ENCODE results near the gene MAP1LC3A. TPM values are rescaled to one million over a fixed set of nuclear protein-coding genes. Genes with fewer than 3 reads are reported as not detected.

The MAP1LC3A gene
- total RNA-seq, 1 donor from 2014 or later, result 17.5 TPM

- Mint-ChIP-seq H3K9me3 (no peaks in the 10 kb centered on the region), H3K4me1 (no peaks in the 10 kb centered on the region), H3K27ac (ENCODE audit: unreplicated experiment) (no peak overlapping the region), H3K4me3 (no peak overlapping the region), H3K27me3 (ENCODE audit: low read depth) (no peaks in the 10 kb centered on the region), H3K36me3 (ENCODE audit: low read depth) (peaks cover 12% of the 10 kb centered on the region)
- no peak for DNase-seq (ENCODE audit: low read depth, low spot score)
- TF ChIP-seq CTCF (conservative IDR thresholded peaks at IDR 0.05), result no peak
These were observed 26.2 kb upstream of the MAP1LC3A start for GRCh38 chr20:34532320-34532719.

- Mint-ChIP-seq H3K4me1 (no peaks in the 10 kb centered on the region), H3K27ac (ENCODE audit: unreplicated experiment) (no peak overlapping the region), H3K9me3 (no peaks in the 10 kb centered on the region), H3K36me3 (ENCODE audit: low read depth) (peaks cover 13% of the 10 kb centered on the region), H3K27me3 (ENCODE audit: low read depth) (no peaks in the 10 kb centered on the region), H3K4me3 (no peak overlapping the region)
- TF ChIP-seq CTCF (conservative IDR thresholded peaks at IDR 0.05), result no peak
- no peak for DNase-seq (ENCODE audit: low read depth, low spot score)
These were observed 25.8 kb upstream of the MAP1LC3A start for GRCh38 chr20:34532756-34533155.

- Mint-ChIP-seq H3K4me3 (no peak overlapping the region), H3K27ac (ENCODE audit: unreplicated experiment) (no peak overlapping the region)
These were observed 23.9 kb upstream of the MAP1LC3A start for GRCh38 chr20:34534391-34535165.

GRCh38 chr20:34535301-34535840, 23.1 kb upstream of the MAP1LC3A start:
- TF ChIP-seq CTCF (conservative IDR thresholded peaks at IDR 0.05), result no peak
- DNase-seq (ENCODE audit: low read depth, low spot score), result no peak
- no peaks in the 10 kb centered on the region for H3K4me1 Mint-ChIP-seq
- no peak overlapping the region for H3K4me3 Mint-ChIP-seq
- H3K27ac Mint-ChIP-seq (ENCODE audit: unreplicated experiment), result no peak overlapping the region
- no peaks in the 10 kb centered on the region for H3K27me3 Mint-ChIP-seq (ENCODE audit: low read depth)
- H3K36me3 Mint-ChIP-seq (ENCODE audit: low read depth), result peaks cover 21% of the 10 kb centered on the region
- H3K9me3 Mint-ChIP-seq, result no peaks in the 10 kb centered on the region

More at GRCh38 chr20:34534391-34535165, 23.9 kb upstream of the MAP1LC3A start:
- Mint-ChIP-seq H3K4me1 (no peaks in the 10 kb centered on the region), H3K27me3 (ENCODE audit: low read depth) (no peaks in the 10 kb centered on the region), H3K9me3 (no peaks in the 10 kb centered on the region), H3K36me3 (ENCODE audit: low read depth) (peaks cover 19% of the 10 kb centered on the region)
- DNase-seq (ENCODE audit: low read depth, low spot score), result no peak
- no peak for TF ChIP-seq CTCF (conservative IDR thresholded peaks at IDR 0.05)

- H3K36me3 Mint-ChIP-seq (ENCODE audit: low read depth), result peaks cover 23% of the 10 kb centered on the region
- no peak overlapping the region for H3K4me3 Mint-ChIP-seq
- no peaks in the 10 kb centered on the region for H3K9me3 Mint-ChIP-seq
- H3K4me1 Mint-ChIP-seq, result no peaks in the 10 kb centered on the region
- no peak overlapping the region for H3K27ac Mint-ChIP-seq (ENCODE audit: unreplicated experiment)
- no peaks in the 10 kb centered on the region for H3K27me3 Mint-ChIP-seq (ENCODE audit: low read depth)
- DNase-seq (ENCODE audit: low read depth, low spot score), result no peak
- TF ChIP-seq CTCF (conservative IDR thresholded peaks at IDR 0.05), result no peak
These were observed 22.7 kb upstream of the MAP1LC3A start for GRCh38 chr20:34535857-34536256.
